ENCODE data around the gene C2CD3.

- TF ChIP-seq CTCF (IDR thresholded peaks at IDR 0.05) = no peak
- no peak for TF ChIP-seq POLR2A (IDR thresholded peaks at IDR 0.05)
- TF ChIP-seq POLR2AphosphoS5 (IDR thresholded peaks at IDR 0.05; ENCODE audit: insufficient read depth in 1 of 2, low read depth in 1 of 2) = no peak
These were observed 33.2 kb upstream of the C2CD3 start for GRCh38 chr11:74203966-74204365.
